ENCODE measurements around the gene KRT2. TPM values are rescaled to one million over a fixed set of nuclear protein-coding genes. Genes with fewer than 3 reads are reported as not detected.

The KRT2 gene
- total RNA-seq, result not detected in 2 replicates

DNA sequence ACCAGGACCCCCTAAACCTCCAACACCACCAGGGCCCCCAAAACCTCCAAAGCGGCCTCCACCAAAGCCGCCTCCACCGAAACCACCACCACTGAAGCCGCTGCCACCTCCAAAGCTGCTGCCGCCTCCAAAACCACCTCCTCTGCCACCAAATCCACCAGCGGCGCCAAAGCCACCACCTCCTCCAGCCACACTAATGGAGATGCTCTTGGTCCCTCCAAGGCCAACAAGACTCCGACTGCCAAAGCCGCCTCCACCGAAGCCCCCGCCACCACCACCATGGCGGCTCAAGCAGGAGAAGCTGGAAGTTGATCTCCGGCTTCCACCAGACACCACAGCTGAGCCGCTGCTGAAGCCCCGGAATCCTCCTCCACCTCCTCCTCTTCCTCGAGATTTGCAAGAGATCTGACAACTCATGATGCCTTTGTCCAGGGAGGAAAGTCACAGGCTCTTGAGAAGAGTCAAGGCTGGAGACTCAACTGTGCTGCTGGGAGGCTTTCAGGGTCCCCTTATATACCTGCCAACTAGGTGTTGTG is at the start of gene KRT2:
TSS of gene KRT2 (minus strand) at position 486 of the 536 bp plus-strand sequence. CDS start at position 417, 69 bp downstream.

GRCh38 chr12:52680363-52680762 is 28.4 kb upstream of the KRT2 start, which contains the start of gene KRT1:
Gene KRT1, minus strand, starts transcription at chr12:52680407. Its CDS starts 59 bp downstream, at chr12:52680348.

GRCh38 chr12:52618216-52618615 is 33.8 kb downstream of the KRT2 start, which contains the start of gene KRT73:
Gene KRT73, minus strand, starts transcription at chr12:52618559. Its CDS starts 35 bp downstream, at chr12:52618524.

DNA sequence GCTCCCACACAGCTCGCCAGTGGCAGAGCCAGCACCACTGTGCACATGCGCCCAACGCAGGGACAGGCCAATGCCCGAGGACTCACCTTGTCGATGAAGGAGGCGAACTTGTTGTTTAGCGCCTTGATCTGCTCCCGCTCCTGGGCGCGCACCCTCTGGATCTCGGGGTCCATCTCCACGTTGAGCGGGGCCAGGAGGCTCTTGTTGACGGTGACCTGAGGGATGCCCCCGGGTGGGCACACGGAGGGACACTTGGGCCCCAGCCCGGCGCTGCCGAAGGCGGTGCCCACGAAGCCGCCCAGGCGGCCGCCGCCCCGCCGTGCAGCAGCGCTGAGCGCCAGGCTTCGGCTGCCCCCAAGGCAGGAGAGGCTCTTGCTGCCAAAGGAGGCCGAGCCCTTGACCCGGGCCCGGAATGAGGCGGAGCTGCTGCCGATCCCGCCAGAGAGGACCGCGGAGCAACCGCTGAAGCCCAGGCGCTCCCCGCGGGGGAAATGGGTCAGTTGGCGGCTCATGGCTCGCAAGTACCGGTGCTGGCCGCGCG is 51.0 kb downstream of the KRT2 start, which contains the start of gene KRT72:
TSS of gene KRT72 (minus strand) at position 523 of the 541 bp plus-strand sequence. CDS start at position 512, 11 bp downstream.

Other genes starting within 250 kb of the KRT2 start
- gene KRT82, start 245.9 kb downstream of the KRT2 start, total RNA-seq, result not detected in 2 replicates
- not detected in 2 replicates for gene KRT75, start 217.8 kb downstream of the KRT2 start, total RNA-seq
- gene KRT6B, start 200.1 kb downstream of the KRT2 start, total RNA-seq, result under 0.01 TPM in 1 of 2 replicates, not detected in the other
- gene KRT6C, start 178.4 kb downstream of the KRT2 start, total RNA-seq, result not detected in 2 replicates
- gene KRT6A, start 159.0 kb downstream of the KRT2 start, total RNA-seq, result 0.27 and 0.56 TPM in 2 replicates
- gene KRT5, start 131.8 kb downstream of the KRT2 start, total RNA-seq, result 0.18 and 0.28 TPM in 2 replicates
- gene KRT71, start 99.1 kb downstream of the KRT2 start, total RNA-seq, result not detected in 2 replicates
- not detected in 2 replicates for gene KRT74, start 78.4 kb downstream of the KRT2 start, total RNA-seq
- not detected in 2 replicates for gene KRT72, start 50.7 kb downstream of the KRT2 start, total RNA-seq
- not detected in 2 replicates for gene KRT73, start 33.7 kb downstream of the KRT2 start, total RNA-seq
- not detected in 2 replicates for gene KRT1, start 28.2 kb upstream of the KRT2 start, total RNA-seq
- gene KRT77, start 51.3 kb upstream of the KRT2 start, total RNA-seq, result not detected in 2 replicates
- gene KRT76, start 125.1 kb upstream of the KRT2 start, total RNA-seq, result not detected in 2 replicates
- gene KRT3, start 143.9 kb upstream of the KRT2 start, total RNA-seq, result not detected in 2 replicates
- gene KRT4, start 161.9 kb upstream of the KRT2 start, total RNA-seq, result not detected in 2 replicates
- 0.28 TPM in 1 of 2 replicates, not detected in the other for gene KRT79, start 182.1 kb upstream of the KRT2 start, total RNA-seq
- gene KRT78, start 196.8 kb upstream of the KRT2 start, total RNA-seq, result not detected in 2 replicates

Data from endothelial cell of coronary artery (primary cell).